Amniotic epithelial cell (primary cell): ENCODE data around the gene KCNK4.

Experiments used
- DNase-seq: peaks from one replicate; pipeline ENCODE4 v3.0.0-alpha.2; 2010; ENCODE audit warnings: low read depth

The KCNK4 gene

DNA sequence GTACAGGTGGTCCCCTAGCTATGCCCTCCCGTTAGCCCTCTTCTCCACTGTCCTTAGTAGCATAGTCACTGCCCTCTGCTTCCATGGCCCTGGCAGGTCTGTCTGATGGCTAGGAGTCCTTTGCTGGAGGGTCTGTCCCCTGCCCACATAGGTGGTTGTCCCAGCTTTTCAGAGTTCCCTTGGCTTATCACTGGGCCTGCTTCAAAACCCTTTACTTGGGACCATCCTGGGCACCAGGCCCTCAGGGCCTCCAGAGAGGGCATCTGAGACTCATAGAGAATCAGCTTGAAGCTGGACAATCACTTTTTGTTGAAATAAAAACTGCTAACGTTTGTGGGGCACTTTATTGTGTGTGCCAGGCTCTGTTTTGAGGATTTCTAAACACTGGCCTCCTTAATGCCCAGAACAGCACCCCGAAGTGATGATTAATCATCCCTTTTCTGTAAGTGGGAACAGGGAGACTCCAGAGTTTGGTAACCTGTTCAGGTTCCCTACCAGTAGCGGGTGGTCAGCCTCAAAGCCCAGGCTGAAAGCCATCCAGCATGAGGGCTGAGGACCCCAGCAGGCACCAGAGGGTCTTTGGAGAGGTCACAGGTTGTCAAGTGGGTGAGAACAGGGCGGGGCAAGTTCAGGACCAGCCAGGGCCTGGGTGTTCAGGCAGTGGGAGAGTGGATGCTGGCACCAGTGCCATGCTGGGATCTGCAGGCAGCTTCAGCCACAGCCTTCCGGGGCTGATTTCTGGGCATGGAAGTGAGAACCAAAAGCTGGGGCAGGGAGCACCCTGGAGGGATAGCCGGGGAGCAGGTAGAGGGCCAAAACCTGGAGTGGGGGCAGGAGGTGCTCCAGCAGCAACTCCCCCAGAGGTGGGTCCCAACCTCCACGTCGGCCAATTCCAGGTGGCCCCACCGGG lies 495 bp upstream of the KCNK4 start:
- no peak for DNase-seq

DNA sequence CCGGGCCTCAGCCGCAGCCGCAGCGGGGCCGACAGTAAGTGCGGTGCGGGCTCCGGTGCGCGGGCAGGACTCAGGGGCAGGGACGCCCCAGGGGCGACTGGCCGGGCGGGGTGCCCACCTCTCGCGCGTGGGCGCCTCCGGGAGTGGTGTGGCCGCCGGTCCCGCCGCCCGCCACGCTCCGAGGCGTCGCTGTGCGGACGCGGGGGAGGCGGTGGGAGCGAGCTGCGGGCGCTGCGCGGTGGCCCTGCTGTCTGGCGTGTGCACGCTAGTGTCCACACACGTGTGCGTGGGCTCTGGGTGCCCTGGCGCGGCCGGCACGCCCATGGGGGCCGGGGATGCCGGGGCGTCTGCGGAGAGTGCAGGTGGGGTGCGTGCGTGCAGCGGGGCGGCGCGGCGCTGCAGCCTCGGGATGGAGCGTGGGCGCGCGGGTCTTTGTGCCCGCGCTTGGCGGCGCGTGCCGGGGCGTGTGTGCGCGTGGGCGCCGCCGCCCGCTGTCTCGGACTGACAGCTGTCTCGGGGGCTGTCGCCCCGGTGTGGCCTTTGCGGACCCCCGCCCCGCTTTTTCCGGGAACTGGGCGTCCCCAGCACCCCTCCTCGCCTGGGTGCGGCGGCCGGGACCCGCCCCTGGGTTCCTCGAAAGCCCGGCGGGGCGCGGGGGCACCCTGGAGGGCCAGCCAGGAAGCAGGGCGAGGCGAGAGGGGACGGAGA lies 804 bp downstream of the KCNK4 start:
- DNase-seq: no peak

DNA sequence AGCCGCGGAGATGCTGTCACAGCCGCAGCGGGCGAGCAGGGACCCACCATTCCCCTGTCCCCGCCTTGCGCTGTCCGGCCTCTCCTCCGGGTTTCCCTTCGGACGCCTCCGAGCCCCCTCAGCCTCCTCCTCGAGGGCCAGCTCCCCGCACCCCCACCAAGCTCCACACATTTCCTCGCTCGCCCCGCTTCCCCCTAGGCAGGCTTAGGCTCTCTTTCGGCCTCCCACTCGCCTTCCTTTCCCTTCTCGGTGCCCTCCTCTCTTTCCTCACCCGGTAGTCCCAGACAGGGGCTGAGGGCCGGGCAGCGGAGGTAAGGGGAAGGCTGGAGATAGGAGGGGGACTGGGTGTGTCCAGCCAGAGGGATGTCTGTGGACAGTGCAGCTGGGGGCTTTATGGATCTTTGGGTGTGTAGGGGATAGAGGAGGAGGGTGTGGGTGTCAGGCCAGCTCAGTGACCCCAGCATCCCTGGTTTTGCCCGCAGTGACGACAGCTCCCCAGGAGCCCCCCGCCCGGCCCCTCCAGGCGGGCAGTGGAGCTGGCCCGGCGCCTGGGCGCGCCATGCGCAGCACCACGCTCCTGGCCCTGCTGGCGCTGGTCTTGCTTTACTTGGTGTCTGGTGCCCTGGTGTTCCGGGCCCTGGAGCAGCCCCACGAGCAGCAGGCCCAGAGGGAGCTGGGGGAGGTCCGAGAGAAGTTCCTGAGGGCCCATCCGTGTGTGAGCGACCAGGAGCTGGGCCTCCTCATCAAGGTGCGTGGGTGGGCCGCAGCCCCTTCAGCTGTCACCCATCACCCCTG lies 1.6 kb downstream of the KCNK4 start:
- DNase-seq: no peak

DNA sequence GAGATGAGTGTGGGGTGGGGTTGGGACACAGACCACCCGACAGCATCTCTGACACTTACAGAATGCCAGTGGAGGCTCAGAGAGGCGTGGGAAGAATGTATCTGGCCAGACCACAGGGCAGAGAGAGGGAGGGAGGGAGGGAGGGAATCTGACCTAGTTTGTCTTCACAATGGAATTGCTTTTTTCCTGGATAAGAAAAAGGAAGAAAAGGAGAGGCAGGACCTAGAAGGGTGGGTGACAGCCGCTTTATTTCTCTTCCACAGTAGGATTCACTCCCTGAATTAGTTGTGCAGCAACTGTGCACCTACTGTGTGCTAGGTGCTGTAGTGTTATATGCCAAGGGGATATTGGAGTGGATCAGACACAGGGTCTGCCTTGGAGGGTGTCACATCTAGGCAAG lies 3.7 kb downstream of the KCNK4 start:
- peak; percentile 79 for DNase-seq

DNA sequence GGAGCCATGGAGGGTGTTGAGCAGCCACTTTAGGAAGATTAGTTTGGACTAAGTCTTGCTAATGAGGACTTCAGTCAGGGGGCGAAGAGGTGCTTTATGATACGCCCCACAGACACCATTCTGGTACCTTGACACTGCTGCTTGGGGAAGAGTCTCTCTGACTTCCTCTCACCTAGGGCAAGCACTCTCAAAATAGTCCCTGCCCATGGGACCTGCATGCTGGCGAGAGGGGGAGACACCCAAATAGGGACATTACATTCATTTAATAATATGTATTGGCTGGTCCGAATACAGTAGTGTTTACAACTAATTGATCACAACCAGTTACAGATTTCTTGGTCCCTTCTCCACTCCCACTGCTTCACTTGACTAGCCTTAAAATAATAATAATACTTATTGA lies 4.7 kb downstream of the KCNK4 start:
- no peak for DNase-seq

DNA sequence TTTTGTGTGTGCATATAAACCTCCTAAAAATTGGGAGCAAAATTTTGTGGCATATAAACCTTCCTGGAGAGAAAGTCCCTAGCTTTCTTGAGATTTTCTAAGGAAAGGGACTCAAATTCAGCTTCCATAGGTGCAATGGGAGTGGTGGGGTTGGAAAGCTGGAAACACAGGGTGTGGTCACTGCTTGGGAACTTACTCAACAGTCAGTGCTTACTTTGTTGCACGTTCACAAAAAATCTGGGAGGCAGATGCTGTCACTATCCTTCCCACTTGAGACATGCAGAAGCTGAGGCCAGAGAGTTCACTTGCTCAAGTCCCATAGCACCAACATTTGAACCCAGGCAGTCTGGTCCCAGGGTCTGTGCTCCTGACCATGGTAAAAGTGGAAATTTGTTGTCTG lies 5.1 kb downstream of the KCNK4 start:
- no peak for DNase-seq

DNA sequence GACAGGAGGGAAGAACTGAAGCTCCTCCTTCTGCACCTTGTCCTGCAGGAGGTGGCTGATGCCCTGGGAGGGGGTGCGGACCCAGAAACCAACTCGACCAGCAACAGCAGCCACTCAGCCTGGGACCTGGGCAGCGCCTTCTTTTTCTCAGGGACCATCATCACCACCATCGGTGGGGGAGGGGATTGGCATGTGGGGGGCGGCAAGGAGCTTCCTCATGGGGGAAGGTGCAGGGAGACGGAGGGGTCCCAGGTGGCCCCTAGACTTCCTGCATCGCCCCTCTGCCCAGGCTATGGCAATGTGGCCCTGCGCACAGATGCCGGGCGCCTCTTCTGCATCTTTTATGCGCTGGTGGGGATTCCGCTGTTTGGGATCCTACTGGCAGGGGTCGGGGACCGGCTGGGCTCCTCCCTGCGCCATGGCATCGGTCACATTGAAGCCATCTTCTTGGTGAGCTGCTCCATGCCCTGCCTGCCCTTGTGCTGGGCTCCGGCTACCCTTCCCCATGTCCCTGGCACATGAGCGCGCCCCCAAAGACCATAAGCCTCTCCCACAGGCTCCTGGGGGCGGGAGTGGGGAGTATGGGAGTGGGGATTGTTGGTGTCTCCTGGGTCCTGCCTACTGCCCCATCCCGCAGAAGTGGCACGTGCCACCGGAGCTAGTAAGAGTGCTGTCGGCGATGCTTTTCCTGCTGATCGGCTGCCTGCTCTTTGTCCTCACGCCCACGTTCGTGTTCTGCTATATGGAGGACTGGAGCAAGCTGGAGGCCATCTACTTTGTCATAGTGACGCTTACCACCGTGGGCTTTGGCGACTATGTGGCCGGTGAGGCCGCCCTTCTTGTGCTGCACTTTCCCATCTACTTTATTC lies 6.0 kb downstream of the KCNK4 start:
- no peak for DNase-seq

DNA sequence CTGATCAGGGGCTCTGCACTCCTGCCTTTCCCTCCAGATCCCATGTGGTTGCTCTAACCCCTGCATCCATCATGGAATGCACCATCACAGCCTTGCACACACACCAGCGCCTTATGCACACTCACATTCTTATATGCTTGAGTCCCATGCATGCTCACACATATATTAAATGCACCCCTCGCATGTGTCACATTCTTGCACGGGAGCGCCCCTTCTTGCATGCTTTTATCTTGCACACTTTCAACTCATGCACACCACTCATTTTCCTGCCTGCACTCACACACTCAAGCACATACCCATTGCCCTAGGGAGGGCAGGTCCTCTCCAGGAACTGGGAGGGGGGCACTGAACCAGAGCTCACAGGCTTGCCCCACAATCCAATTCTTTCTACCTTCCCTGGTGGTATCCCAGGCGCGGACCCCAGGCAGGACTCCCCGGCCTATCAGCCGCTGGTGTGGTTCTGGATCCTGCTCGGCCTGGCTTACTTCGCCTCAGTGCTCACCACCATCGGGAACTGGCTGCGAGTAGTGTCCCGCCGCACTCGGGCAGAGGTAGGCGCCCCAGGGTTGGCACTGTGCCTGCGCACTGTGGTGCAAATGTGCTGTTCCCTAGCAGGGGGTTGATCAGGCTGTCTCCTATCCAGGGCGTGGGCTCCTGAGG lies 6.7 kb downstream of the KCNK4 start:
- no peak for DNase-seq

DNA sequence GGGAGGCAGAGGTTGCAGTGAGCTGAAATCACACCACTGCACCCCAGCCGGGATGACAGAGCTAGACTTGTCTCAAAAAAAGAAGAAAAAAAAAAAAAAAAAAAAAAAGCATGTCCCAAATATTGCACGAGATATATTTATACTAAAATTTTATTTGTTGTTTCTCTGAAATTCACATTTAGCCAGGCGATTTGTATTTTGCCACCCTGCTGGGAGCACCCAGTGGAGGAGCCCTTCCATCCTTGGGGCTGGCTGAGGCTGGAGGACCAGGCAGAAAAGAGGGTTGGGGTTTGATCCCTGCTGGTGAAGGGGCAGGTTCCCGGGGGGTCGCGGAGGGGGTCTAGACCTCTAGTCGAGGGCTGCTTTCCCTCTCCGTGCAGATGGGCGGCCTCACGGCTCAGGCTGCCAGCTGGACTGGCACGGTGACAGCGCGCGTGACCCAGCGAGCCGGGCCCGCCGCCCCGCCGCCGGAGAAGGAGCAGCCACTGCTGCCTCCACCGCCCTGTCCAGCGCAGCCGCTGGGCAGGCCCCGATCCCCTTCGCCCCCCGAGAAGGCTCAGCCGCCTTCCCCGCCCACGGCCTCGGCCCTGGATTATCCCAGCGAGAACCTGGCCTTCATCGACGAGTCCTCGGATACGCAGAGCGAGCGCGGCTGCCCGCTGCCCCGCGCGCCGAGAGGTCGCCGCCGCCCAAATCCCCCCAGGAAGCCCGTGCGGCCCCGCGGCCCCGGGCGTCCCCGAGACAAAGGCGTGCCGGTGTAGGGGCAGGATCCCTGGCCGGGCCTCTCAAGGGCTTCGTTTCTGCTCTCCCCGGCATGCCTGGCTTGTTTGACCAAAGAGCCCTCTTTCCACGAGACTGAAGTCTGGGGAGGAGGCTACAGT lies 8.1 kb downstream of the KCNK4 start:
- no peak for DNase-seq

DNA sequence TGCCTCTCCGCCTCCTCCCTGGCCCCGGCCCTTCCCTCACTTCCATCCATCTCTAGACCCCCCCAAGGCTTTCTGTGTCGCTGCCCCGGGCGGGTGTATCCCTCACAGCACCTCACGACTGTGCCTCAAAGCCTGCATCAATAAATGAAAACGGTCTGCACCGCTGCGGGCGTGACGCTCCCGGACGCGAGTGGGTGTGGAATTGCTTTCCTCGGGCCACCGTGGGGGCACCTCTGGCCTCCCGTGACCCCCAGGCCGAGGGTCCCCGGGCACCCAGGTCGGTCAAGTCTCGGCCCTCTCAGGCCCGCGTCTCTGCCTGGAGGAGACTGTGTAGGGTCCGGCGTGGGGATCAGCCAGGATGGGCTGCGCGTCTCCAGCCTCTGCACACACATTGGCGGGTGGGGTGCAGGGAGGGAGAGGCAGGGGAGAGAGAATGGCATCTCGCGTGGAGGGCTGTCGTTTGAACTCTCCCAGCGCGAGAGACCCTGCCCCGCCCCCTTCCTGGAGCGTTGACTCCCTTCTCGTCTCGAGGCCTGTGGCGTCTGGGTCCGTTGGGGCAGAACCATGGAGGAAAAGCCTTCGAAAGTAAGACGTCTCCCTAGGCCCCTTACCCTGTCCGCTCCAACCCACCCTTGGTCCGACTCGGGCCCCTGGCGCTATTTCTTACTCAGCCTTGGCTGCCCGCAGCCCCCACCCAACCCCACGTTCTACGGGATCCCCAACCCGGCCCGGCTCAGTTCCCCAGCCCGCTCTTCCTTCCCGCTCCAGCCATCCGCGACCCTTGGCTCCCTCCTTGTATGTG lies 8.9 kb downstream of the KCNK4 start, which contains the start of gene CATSPERZ:
Gene CATSPERZ (plus strand): TSS at position 512 of the 802 bp plus-strand sequence. CDS start 53 bp downstream, at position 565.
- DNase-seq: no peak

DNA sequence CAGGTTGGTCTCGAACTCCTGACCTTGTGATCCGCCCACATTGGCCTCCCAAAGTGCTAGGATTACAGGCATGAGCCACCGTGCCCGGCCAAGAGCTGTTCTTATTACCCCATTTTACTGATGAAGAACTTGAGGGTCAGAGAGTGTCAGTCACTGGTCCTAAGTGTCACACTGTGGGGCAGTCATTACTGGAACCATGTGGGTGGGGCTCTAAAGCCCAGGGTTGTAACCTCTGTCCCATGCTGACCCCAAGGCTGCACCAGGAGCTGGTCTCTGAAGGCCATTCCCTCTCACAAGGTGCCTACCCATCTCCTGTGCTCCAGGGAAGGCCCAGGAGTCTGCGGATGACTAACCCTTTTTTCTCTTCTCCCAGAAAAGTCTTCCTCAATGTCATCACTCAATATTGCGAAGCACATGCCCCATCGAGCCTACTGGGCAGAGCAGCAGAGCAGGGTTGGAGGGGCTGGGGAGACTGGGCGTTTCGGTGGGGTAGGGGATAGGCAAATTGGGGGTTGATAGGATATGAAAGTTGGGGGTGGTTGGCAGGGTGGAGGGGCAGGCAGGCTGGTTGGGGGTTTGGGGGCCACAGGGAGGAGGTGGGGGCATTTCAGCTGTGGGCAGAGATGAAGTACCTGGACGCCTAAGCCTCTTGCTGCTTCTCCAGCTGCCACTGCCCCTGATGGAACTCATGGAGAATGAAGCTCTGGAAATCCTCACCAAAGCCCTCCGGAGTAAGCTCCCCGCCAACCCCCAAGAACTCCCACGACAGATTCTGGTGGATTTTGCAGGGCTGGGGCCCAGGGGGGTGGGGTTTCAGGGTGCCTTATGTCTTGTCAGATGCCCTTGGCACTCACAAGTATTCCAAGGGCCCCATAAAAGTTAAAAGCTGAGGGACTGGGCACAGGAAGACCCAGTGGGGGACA lies 12.3 kb downstream of the KCNK4 start:
- no peak for DNase-seq

DNA sequence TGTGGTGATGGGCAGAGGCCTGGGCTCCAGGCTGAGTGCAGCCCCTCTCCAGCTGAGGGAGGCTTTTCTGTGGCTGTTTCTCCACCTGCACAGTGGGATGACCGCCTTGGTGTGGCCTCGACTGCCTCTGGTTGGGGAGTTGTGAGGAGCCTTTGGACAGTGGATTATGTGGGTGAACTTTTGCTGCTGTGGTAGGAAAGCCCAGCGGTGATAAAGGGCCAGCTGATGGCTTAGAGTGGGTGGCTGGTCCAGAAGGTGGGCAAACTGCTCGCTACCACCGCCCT lies 12.9 kb downstream of the KCNK4 start:
- DNase-seq: no peak

DNA sequence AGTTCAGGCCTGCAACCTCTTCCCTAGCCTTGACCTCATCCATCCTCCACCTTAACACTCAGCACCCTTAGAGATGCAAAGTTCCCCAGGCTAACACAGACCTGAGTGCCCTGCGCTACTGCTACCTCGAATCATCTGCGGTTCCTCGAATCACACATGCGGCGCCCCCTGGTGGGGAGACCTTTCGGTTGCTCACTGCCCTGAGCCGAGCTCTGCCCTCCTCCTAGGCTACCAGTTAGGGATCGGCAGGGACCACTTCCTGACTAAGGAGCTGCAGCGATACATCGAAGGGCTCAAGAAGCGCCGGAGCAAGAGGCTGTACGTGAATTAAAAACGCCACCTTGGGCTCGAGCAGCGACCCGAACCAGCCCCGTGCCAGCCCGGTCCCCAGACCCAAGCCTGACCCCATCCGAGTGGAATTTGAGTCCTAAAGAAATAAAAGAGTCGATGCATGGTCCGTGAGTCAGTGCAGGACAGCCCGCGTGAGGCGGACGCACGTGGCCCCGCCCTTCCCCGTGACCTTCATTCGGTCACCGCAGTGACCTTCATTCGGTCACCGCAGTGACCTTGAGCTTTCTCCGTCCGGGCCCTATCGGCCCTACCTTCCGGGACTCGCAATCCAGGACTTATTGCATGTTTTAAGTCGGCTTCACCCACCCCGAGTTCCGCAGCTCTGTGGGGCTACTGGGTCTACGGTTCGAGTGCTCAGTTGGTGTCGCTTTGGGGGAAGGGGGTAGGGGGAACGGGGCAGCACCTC lies 13.4 kb downstream of the KCNK4 start:
- peak; percentile 86 for DNase-seq

DNA sequence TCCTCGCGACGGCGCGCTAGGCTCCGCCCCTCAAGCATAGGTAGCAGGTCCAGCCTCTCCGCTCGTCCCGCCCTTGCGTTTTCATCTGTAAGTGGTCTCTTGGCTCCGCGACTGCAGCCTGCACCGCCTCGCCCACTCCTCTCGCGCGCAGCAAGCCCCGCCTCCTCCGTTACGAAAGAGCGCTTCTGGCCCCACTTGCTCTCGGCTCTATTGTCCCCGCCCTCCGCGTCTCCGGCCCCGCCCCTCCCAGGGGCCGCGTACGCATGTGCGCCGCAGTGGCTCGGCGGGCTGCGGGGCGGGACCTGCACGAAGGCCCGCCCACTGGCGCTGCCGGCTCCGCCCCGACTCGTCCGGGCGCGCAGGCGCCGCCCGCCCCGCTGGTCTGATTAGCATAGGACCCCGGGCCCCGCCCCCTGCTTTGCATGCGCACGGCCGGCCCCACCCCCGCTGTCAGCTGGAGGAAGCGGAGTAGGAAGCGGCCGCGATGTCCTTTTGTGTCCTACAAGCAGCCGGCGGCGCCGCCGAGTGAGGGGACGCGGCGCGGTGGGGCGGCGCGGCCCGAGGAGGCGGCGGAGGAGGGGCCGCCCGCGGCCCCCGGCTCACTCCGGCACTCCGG lies 14.1 kb downstream of the KCNK4 start, which contains the start of gene ESRRA:
Gene ESRRA (plus strand): TSS at position 450 of the 616 bp plus-strand sequence. CDS start 1,656 bp downstream, outside the sequence.
- DNase-seq: peak; percentile 94

DNA sequence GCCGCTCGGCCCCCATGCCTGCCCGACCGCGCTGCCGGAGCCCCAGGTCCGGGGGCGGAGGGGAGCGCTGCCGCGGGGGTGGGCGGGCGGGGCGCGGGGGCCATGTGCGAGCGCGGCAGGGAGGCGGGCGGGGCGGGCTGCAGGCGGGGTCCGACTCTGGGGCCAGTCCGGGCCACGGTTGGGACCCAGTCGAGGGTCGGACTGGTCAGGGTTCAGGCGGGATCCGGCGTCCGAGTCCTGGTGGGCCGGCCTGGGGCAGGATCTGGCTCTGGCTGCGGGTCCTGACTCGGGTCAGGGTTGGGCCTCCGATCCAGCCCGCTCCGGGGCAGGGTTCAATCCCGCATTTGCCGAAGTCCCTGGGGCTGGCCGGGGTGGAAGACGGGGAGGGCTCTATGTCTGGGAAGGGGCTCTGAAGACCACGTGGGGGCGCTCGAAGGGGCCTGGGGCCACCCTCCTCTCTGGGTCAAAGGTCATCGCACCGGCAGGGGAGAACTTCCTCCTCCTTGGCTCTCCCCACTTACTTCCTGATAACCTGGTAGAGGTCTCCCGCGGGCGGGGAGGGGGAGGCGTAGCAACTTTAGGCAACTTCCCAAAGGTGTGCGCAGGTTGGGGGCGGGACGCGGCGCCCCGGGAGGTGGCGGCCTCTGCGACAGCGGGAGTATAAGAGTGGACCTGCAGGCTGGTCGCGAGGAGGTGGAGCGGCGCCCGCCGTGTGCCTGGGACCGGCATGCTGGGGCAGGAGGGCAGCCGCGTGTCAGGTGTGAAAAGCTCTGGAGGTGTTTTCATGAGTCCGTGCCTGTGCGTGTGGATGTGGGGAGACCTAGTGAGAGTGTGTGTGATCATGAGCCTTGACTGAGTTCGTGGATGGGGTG lies 14.8 kb downstream of the KCNK4 start:
- no peak for DNase-seq

DNA sequence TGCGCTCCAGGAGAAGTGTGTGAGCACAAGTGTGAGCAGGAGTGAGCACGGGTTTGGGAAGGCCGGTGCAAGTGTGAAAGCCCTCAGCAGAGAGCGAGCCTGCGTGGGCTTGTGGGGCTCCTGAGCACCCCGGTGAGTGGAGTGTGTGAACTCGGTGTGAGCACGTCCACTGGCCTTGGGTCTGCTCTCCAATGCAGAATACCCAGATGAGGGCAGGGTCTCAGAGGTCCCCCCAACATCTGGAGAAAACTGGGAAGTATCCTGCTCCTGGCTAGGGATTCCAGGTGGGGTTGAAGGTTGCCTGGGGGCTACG lies 15.4 kb downstream of the KCNK4 start:
- no peak for DNase-seq
